ENCODE data around the gene CKAP2L. TPM values are rescaled to one million over a fixed set of nuclear protein-coding genes. Genes with fewer than 3 reads are reported as not detected.

CKAP2L gene
- total RNA-seq, 1 donor from 2014 or later, result 2.1 TPM

DNA sequence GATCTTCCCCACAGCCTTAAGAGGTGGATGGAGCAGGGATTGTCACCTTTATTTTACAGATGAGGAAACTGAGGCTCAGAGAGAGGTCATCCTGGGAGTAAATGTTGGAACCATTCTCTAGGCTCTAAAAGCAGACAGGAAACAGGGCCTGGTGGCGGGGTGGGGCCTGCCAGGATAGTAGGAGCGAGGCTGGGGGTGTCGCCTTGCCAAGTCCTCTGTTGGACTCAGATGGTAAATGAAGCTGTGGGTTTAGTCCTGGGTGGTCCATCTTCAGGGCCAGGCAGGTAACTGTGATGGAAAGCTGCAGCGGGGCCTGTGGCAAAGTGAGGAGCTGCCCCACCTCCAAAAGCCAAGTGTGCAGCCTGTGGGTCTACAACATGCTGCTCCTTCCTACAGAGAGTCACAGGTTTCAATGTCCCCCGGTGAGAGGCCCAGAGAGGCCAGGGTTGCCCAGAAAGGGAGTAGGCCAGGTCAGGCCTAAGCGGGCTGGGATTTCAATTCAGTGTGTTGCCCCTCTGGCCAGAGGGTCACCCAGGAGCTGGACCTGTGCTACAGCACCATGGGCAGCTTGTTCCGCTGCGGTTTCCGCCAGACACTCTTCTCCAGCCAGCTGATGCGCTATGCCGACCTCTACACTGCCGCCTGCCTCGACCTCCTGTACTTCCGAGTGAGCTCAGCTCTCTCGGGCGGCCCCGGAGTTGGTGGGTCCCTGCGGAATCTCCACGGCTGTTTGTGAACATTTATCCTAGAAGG is 37.0 kb downstream of the CKAP2L start:
- no peak overlapping the region for H3K27ac Mint-ChIP-seq (ENCODE audit: unreplicated experiment)
- no peaks in the 10 kb centered on the region for H3K9me3 ChIP-seq (ENCODE audit: insufficient read depth, low read depth, low read length)
- peaks cover 5% of the 10 kb centered on the region for H3K4me1 ChIP-seq (ENCODE audit: insufficient read depth, low read length)
- no peak overlapping the region for H3K4me2 ChIP-seq (ENCODE audit: low read length)
- TF ChIP-seq EZH2 (IDR thresholded peaks at IDR 0.05; ENCODE audit: insufficient read depth, low read length), result no peak
- TF ChIP-seq, protein P1, sequence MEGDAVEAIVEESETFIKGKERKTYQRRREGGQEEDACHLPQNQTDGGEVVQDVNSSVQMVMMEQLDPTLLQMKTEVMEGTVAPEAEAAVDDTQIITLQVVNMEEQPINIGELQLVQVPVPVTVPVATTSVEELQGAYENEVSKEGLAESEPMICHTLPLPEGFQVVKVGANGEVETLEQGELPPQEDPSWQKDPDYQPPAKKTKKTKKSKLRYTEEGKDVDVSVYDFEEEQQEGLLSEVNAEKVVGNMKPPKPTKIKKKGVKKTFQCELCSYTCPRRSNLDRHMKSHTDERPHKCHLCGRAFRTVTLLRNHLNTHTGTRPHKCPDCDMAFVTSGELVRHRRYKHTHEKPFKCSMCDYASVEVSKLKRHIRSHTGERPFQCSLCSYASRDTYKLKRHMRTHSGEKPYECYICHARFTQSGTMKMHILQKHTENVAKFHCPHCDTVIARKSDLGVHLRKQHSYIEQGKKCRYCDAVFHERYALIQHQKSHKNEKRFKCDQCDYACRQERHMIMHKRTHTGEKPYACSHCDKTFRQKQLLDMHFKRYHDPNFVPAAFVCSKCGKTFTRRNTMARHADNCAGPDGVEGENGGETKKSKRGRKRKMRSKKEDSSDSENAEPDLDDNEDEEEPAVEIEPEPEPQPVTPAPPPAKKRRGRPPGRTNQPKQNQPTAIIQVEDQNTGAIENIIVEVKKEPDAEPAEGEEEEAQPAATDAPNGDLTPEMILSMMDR (IDR thresholded peaks at IDR 0.05; ENCODE audit: insufficient read depth, low read depth, low read length), result no peak
- H3K27ac ChIP-seq (ENCODE audit: low read depth, low read length), result no peak overlapping the region
- no peak overlapping the region for H3K4me3 ChIP-seq (ENCODE audit: insufficient read depth, low read depth, low read length)
- H3K9me3 Mint-ChIP-seq (ENCODE audit: unreplicated experiment), result no peaks in the 10 kb centered on the region
- DNase-seq (ENCODE audit: low read depth), result no peak
- H4K20me1 ChIP-seq (ENCODE audit: insufficient read depth, low read length), result no peaks in the 10 kb centered on the region
- peaks cover 10% of the 10 kb centered on the region for H3K4me1 Mint-ChIP-seq (ENCODE audit: low read depth, unreplicated experiment)
- H3K36me3 Mint-ChIP-seq (ENCODE audit: low read depth, unreplicated experiment), result no peaks in the 10 kb centered on the region
- FAIRE-seq, result no peak
- peaks cover 26% of the 10 kb centered on the region for H3K27me3 Mint-ChIP-seq (ENCODE audit: low read depth, unreplicated experiment)
- H3K9ac ChIP-seq (ENCODE audit: low read length), result no peak overlapping the region
- H3K27me3 ChIP-seq (ENCODE audit: insufficient read depth, low read length), result peaks cover under 1% of the 10 kb centered on the region
- no peaks in the 10 kb centered on the region for H3K79me2 ChIP-seq (ENCODE audit: insufficient read depth, low read length)
- H3K36me3 ChIP-seq (ENCODE audit: insufficient read depth, low read length), result no peaks in the 10 kb centered on the region
- no peak overlapping the region for H2AFZ ChIP-seq (ENCODE audit: low read depth, low read length)
- no peak overlapping the region for H3K4me3 Mint-ChIP-seq (ENCODE audit: unreplicated experiment)

- Histone ChIP-seq H3K27me3 (ENCODE audit: insufficient read depth, low read length) (no peaks in the 10 kb centered on the region), H3K9me3 (ENCODE audit: insufficient read depth, low read depth, low read length) (no peaks in the 10 kb centered on the region), H3K79me2 (ENCODE audit: insufficient read depth, low read length) (no peaks in the 10 kb centered on the region), H3K36me3 (ENCODE audit: insufficient read depth, low read length) (no peaks in the 10 kb centered on the region), H2AFZ (ENCODE audit: low read depth, low read length) (peak overlapping the region; percentile 81), H3K4me1 (ENCODE audit: insufficient read depth, low read length) (peaks cover 5% of the 10 kb centered on the region), H3K27ac (ENCODE audit: low read depth, low read length) (no peak overlapping the region), H4K20me1 (ENCODE audit: insufficient read depth, low read length) (no peaks in the 10 kb centered on the region), H3K4me3 (ENCODE audit: insufficient read depth, low read depth, low read length) (no peak overlapping the region), H3K9ac (ENCODE audit: low read length) (peak overlapping the region; percentile 62), H3K4me2 (ENCODE audit: low read length) (peak overlapping the region; percentile 28)
- H3K27me3 Mint-ChIP-seq (ENCODE audit: low read depth, unreplicated experiment), result peaks cover 30% of the 10 kb centered on the region
- no peaks in the 10 kb centered on the region for H3K36me3 Mint-ChIP-seq (ENCODE audit: low read depth, unreplicated experiment)
- H3K4me1 Mint-ChIP-seq (ENCODE audit: low read depth, unreplicated experiment), result peaks cover 10% of the 10 kb centered on the region
- H3K27ac Mint-ChIP-seq (ENCODE audit: unreplicated experiment), result no peak overlapping the region
- DNase-seq (ENCODE audit: low read depth) (peak; percentile 58), FAIRE-seq (peak; percentile 76)
- H3K4me3 Mint-ChIP-seq (ENCODE audit: unreplicated experiment), result no peak overlapping the region
- TF ChIP-seq, protein P1 (IDR thresholded peaks at IDR 0.05; ENCODE audit: insufficient read depth, low read depth, low read length), result peak; percentile 83
- TF ChIP-seq EZH2 (IDR thresholded peaks at IDR 0.05; ENCODE audit: insufficient read depth, low read length), result no peak
- H3K9me3 Mint-ChIP-seq (ENCODE audit: unreplicated experiment), result no peaks in the 10 kb centered on the region
Observed at GRCh38 chr2:112726487-112727190, 37.8 kb downstream of the CKAP2L start.

Data from astrocyte (in vitro differentiated cells and primary cell).